ENCODE results near the gene MYH15.

The MYH15 gene

DNA sequence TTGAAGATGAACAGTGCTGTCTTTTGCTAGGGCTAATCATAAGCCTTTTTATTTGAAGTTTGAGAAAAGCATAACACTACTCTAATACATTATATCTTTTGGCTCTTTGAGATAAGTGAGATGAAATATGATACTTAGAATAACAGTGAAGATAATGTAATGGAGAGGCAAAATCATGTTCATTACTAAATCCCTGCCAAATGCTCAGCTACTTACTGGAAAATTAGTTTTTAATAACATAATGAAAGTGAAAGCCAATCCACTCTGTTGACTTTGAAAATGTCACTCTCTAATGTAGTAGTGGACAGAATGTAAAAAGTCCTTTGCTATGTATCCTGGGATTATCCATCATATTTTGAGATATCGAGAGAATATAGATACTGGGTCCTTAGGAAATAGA, 35.9 kb upstream of the MYH15 start:
- Histone ChIP-seq H3K9ac (ENCODE audit: low read length) (peak overlapping the region; percentile 43), H3K79me1 (replicated peaks; ENCODE audit: low read length, poor library complexity, severe bottlenecking) (no peaks in the 10 kb centered on the region), H3K4ac (ENCODE audit: low read depth in 1 of 2, low read length in 2 of 2) (no peak overlapping the region), H3K36me3 (ENCODE audit: control insufficient read depth in 1 of 2, insufficient read depth in 2 of 2, low read depth in 1 of 2, low read length in 2 of 2) (peaks cover 6 to 15% of the 10 kb centered on the region in 2 experiments), H3K14ac (ENCODE audit: low read length in 2 of 2) (no peak overlapping the region), H2BK5ac (ENCODE audit: low read depth, low read length, poor library complexity, severe bottlenecking) (no peak overlapping the region), H3K4me3 (ENCODE audit: insufficient read depth in 1 of 2, low read depth in 1 of 2, low read length in 2 of 2) (peak overlapping the region in 1 of 2 experiments; percentile 41), H3K23ac (ENCODE audit: low read length in 2 of 2) (no peak overlapping the region), H2AFZ (ENCODE audit: low read depth, low read length) (no peak overlapping the region), H2BK15ac (ENCODE audit: low read depth, poor library complexity, severe bottlenecking) (no peak overlapping the region), H3K4me2 (ENCODE audit: low read length, poor library complexity, severe bottlenecking) (no peak overlapping the region), H2AK5ac (ENCODE audit: low read length, severe bottlenecking) (no peak overlapping the region), H3K9me3 (ENCODE audit: control insufficient read depth, low read length) (no peaks in the 10 kb centered on the region), H4K91ac (ENCODE audit: low read length) (no peak overlapping the region), H3K27ac (ENCODE audit: low read length, poor library complexity, severe bottlenecking) (no peak overlapping the region), H3K27me3 (ENCODE audit: control insufficient read depth in 1 of 2, insufficient read depth in 1 of 2, low read length in 2 of 2) (no peaks in the 10 kb centered on the region), H4K8ac (ENCODE audit: low read length) (no peak overlapping the region), H2BK12ac (ENCODE audit: low read length in 2 of 2) (no peak overlapping the region), H3K18ac (ENCODE audit: low read depth in 1 of 2, low read length in 2 of 2) (no peak overlapping the region), H3K4me1 (ENCODE audit: control insufficient read depth, insufficient read depth, low read depth, low read length) (no peaks in the 10 kb centered on the region), H2BK120ac (ENCODE audit: low read depth, low read length) (no peak overlapping the region)
- DNase-seq, result peak; percentile 29
- WGBS, result 100% methylated on average over 1 of the region's 1 CpG

GRCh38 chr3:108538083-108538482, 27.7 kb upstream of the MYH15 start:
- 93% methylated on average over 4 of the region's 4 CpGs for WGBS
- Histone ChIP-seq H3K4me2 (ENCODE audit: low read length, poor library complexity, severe bottlenecking) (no peak overlapping the region), H2AFZ (ENCODE audit: low read depth, low read length) (no peak overlapping the region), H3K4me3 (ENCODE audit: insufficient read depth in 1 of 2, low read depth in 1 of 2, low read length in 2 of 2) (no peak overlapping the region), H3K9me3 (ENCODE audit: control insufficient read depth, low read length) (no peaks in the 10 kb centered on the region), H3K4ac (ENCODE audit: low read depth in 1 of 2, low read length in 2 of 2) (no peak overlapping the region), H2BK120ac (ENCODE audit: low read depth, low read length) (no peak overlapping the region), H2BK15ac (ENCODE audit: low read depth, poor library complexity, severe bottlenecking) (no peak overlapping the region), H3K18ac (ENCODE audit: low read depth in 1 of 2, low read length in 2 of 2) (no peak overlapping the region), H3K23ac (ENCODE audit: low read length in 2 of 2) (no peak overlapping the region), H4K8ac (ENCODE audit: low read length) (no peak overlapping the region), H3K79me1 (replicated peaks; ENCODE audit: low read length, poor library complexity, severe bottlenecking) (no peaks in the 10 kb centered on the region), H3K27ac (ENCODE audit: low read length, poor library complexity, severe bottlenecking) (no peak overlapping the region), H3K9ac (ENCODE audit: low read length) (no peak overlapping the region), H3K27me3 (ENCODE audit: control insufficient read depth in 1 of 2, insufficient read depth in 1 of 2, low read length in 2 of 2) (no peaks in the 10 kb centered on the region), H2BK5ac (ENCODE audit: low read depth, low read length, poor library complexity, severe bottlenecking) (no peak overlapping the region), H2AK5ac (ENCODE audit: low read length, severe bottlenecking) (no peak overlapping the region), H3K4me1 (ENCODE audit: control insufficient read depth, insufficient read depth, low read depth, low read length) (no peaks in the 10 kb centered on the region), H3K14ac (ENCODE audit: low read length in 2 of 2) (no peak overlapping the region), H4K91ac (ENCODE audit: low read length) (no peak overlapping the region), H3K36me3 (ENCODE audit: control insufficient read depth in 1 of 2, insufficient read depth in 2 of 2, low read depth in 1 of 2, low read length in 2 of 2) (peaks cover 0 to 4% of the 10 kb centered on the region in 2 experiments), H2BK12ac (ENCODE audit: low read length in 2 of 2) (no peak overlapping the region)
- no peak for DNase-seq

- Histone ChIP-seq H2BK120ac (ENCODE audit: low read depth, low read length) (no peak overlapping the region), H3K36me3 (ENCODE audit: control insufficient read depth in 1 of 2, insufficient read depth in 2 of 2, low read depth in 1 of 2, low read length in 2 of 2) (no peaks in the 10 kb centered on the region), H3K79me1 (replicated peaks; ENCODE audit: low read length, poor library complexity, severe bottlenecking) (no peaks in the 10 kb centered on the region), H2AK5ac (ENCODE audit: low read length, severe bottlenecking) (no peak overlapping the region), H3K4me2 (ENCODE audit: low read length, poor library complexity, severe bottlenecking) (no peak overlapping the region), H3K9me3 (ENCODE audit: control insufficient read depth, low read length) (no peaks in the 10 kb centered on the region), H2AFZ (ENCODE audit: low read depth, low read length) (no peak overlapping the region), H3K23ac (ENCODE audit: low read length in 2 of 2) (no peak overlapping the region), H3K27ac (ENCODE audit: low read length, poor library complexity, severe bottlenecking) (no peak overlapping the region), H3K9ac (ENCODE audit: low read length) (no peak overlapping the region), H2BK12ac (ENCODE audit: low read length in 2 of 2) (no peak overlapping the region), H3K27me3 (ENCODE audit: control insufficient read depth in 1 of 2, insufficient read depth in 1 of 2, low read length in 2 of 2) (no peaks in the 10 kb centered on the region), H3K4ac (ENCODE audit: low read depth in 1 of 2, low read length in 2 of 2) (no peak overlapping the region), H3K4me3 (ENCODE audit: insufficient read depth in 1 of 2, low read depth in 1 of 2, low read length in 2 of 2) (no peak overlapping the region), H3K18ac (ENCODE audit: low read depth in 1 of 2, low read length in 2 of 2) (no peak overlapping the region), H4K91ac (ENCODE audit: low read length) (no peak overlapping the region), H3K14ac (ENCODE audit: low read length in 2 of 2) (no peak overlapping the region), H2BK5ac (ENCODE audit: low read depth, low read length, poor library complexity, severe bottlenecking) (no peak overlapping the region), H4K8ac (ENCODE audit: low read length) (no peak overlapping the region), H2BK15ac (ENCODE audit: low read depth, poor library complexity, severe bottlenecking) (no peak overlapping the region), H3K4me1 (ENCODE audit: control insufficient read depth, insufficient read depth, low read depth, low read length) (no peaks in the 10 kb centered on the region)
- WGBS, result no CpG with 5 or more reads among the region's 3 CpGs
- peak; percentile 24 for DNase-seq
Observed at GRCh38 chr3:108528459-108529252, 18.3 kb upstream of the MYH15 start.

DNA sequence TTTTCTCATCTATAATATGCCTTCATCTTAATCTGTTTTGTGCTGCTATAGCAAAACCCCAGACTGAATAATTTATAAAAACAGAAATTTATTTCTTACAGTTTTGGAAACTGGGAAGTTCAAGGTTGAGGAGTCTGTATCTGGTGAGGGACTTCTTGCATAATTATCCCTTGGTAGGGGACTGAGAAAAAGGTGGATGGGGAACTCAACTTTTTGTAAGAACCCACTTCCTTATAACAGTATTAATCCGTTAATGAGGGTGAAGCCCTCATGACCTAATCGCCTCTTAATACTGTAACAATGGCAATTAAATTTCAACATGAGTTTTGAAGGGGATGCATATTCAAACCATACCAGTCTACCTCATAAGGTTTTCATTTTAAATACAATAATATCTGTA, 17.4 kb upstream of the MYH15 start:
- H2AK5ac ChIP-seq (ENCODE audit: low read length, severe bottlenecking), result no peak overlapping the region
- H2BK12ac ChIP-seq (ENCODE audit: low read length in 2 of 2), result no peak overlapping the region
- H3K27me3 ChIP-seq (ENCODE audit: control insufficient read depth in 1 of 2, insufficient read depth in 1 of 2, low read length in 2 of 2), result no peaks in the 10 kb centered on the region
- H3K4me3 ChIP-seq (ENCODE audit: insufficient read depth in 1 of 2, low read depth in 1 of 2, low read length in 2 of 2), result no peak overlapping the region
- no peak overlapping the region for H3K14ac ChIP-seq (ENCODE audit: low read length in 2 of 2)
- H3K79me1 ChIP-seq (replicated peaks; ENCODE audit: low read length, poor library complexity, severe bottlenecking), result no peaks in the 10 kb centered on the region
- no peak overlapping the region for H3K23ac ChIP-seq (ENCODE audit: low read length in 2 of 2)
- no peaks in the 10 kb centered on the region for H3K4me1 ChIP-seq (ENCODE audit: control insufficient read depth, insufficient read depth, low read depth, low read length)
- no peak overlapping the region for H3K27ac ChIP-seq (ENCODE audit: low read length, poor library complexity, severe bottlenecking)
- no peak overlapping the region for H2AFZ ChIP-seq (ENCODE audit: low read depth, low read length)
- no peak overlapping the region for H3K4me2 ChIP-seq (ENCODE audit: low read length, poor library complexity, severe bottlenecking)
- H3K9ac ChIP-seq (ENCODE audit: low read length), result no peak overlapping the region
- no peak overlapping the region for H3K18ac ChIP-seq (ENCODE audit: low read depth in 1 of 2, low read length in 2 of 2)
- H3K36me3 ChIP-seq (ENCODE audit: control insufficient read depth in 1 of 2, insufficient read depth in 2 of 2, low read depth in 1 of 2, low read length in 2 of 2), result no peaks in the 10 kb centered on the region
- no peak overlapping the region for H3K4ac ChIP-seq (ENCODE audit: low read depth in 1 of 2, low read length in 2 of 2)
- no peak overlapping the region for H2BK120ac ChIP-seq (ENCODE audit: low read depth, low read length)
- no CpG with 5 or more reads among the region's 2 CpGs for WGBS
- H4K91ac ChIP-seq (ENCODE audit: low read length), result no peak overlapping the region
- no peak overlapping the region for H4K8ac ChIP-seq (ENCODE audit: low read length)
- no peaks in the 10 kb centered on the region for H3K9me3 ChIP-seq (ENCODE audit: control insufficient read depth, low read length)
- H2BK5ac ChIP-seq (ENCODE audit: low read depth, low read length, poor library complexity, severe bottlenecking), result no peak overlapping the region
- no peak for DNase-seq
- no peak overlapping the region for H2BK15ac ChIP-seq (ENCODE audit: low read depth, poor library complexity, severe bottlenecking)
